K562 (cell line): ENCODE data around the gene ATOH8. TPM values are rescaled to one million over a fixed set of nuclear protein-coding genes. Genes with fewer than 3 reads are reported as not detected.

Source experiments
- EP400 ChIP-seq: fragments of 450-650 bp; IDR thresholded peaks from 2 replicates; pipeline ENCODE4 v1.6.1; 2017; ENCODE audit warnings: antibody characterized with exemption, mild to moderate bottlenecking, moderate library complexity
- KDM1A ChIP-seq, 2 experiments: fragments of 450-650 bp; IDR thresholded peaks; 2 replicates each; pipeline ENCODE4 v1.6.1; 2016; ENCODE audit warnings: mild to moderate bottlenecking in 2 of 2
- MEF2A ChIP-seq: IDR thresholded peaks from 2 replicates; pipeline ENCODE4 v1.6.1; 2011; ENCODE audit warnings: low read depth, mild to moderate bottlenecking, low read length, moderate library complexity; ENCODE audit not compliant: control insufficient read depth
- NR1H2 ChIP-seq: sonication (generic); formaldehyde crosslinking; IDR thresholded peaks from 2 replicates; pipeline ENCODE4 v1.4.0; 2020; ENCODE audit warnings: mild to moderate bottlenecking, missing genetic modification reagents
- POLR2A ChIP-seq: fragments of 450-650 bp; conservative IDR thresholded peaks from 2 replicates; pipeline ENCODE4 v1.6.1; 2016
- POLR2B ChIP-seq: fragments of 450-650 bp; IDR thresholded peaks from 2 replicates; pipeline ENCODE4 v1.6.1; 2018; ENCODE audit warnings: low read depth; ENCODE audit not compliant: partially characterized antibody
- POLR3A ChIP-seq: IDR thresholded peaks from 2 replicates; pipeline ENCODE4 v1.6.1; 2011; ENCODE audit warnings: borderline replicate concordance, mild to moderate bottlenecking, moderate library complexity; ENCODE audit not compliant: insufficient read length, insufficient read depth; ENCODE audit errors: extremely low read depth
- ZNF174 ChIP-seq: fragments of 250-450 bp; sonication (Bioruptor Pico); IDR thresholded peaks from 2 replicates; pipeline ENCODE4 v1.4.0; 2020; ENCODE audit warnings: mild to moderate bottlenecking
- ZNF586 ChIP-seq: fragments of 450-650 bp; formaldehyde crosslinking; conservative IDR thresholded peaks from 2 replicates; pipeline ENCODE4 v1.4.0; 2020; ENCODE audit warnings: mild to moderate bottlenecking, moderate library complexity
- polyA plus RNA-seq, 8 experiments: library from polyadenylated mRNA; depleted of rRNA in 4 of 8; stranded (reverse) in 5 of 8; unstranded in 3 of 8; fragments of >200 nt; fragmentation: Nextera tagmentation in 2 of 8; fragmentation: Illumina TruSeq in 1 of 8; extraction: Ambion mirVana in 2 of 8; extraction: Trizol in 1 of 8; gene quantifications; 2 replicates each; pipeline versions ENCODE4 v1.2.1 to v1.2.3, GENCODE V29; 2011 to 2014; ENCODE audit warnings: inconsistent platforms in 1 of 8, missing spikeins in 1 of 8
- total RNA-seq, 7 experiments: library from RNA; depleted of rRNA in 6 of 7; stranded (reverse); fragments of >200 nt in 6 of 7; fragmentation: Illumina TruSeq in 2 of 7; extraction: Trizol in 2 of 7; gene quantifications; 2 replicates each; pipeline versions ENCODE4 v1.2.1 to v1.2.3, GENCODE V29; 2011 to 2021; ENCODE audit warnings: low replicate concordance in 1 of 7
- TF ChIP-seq, protein P1 (sequence below): fragments of 250-450 bp; sonication (Bioruptor Pico); IDR thresholded peaks from 2 replicates; pipeline ENCODE4 v1.5.0; 2021
- TF ChIP-seq, protein P2 (sequence below), 3 experiments: fragments of 200-800 bp in 1 of 3; fragments of 250-450 bp in 1 of 3; fragments of 450-650 bp in 1 of 3; sonication (Bioruptor Pico) in 1 of 3; sonication (Bioruptor generic) in 1 of 3; formaldehyde crosslinking in 1 of 3; IDR thresholded peaks; 2 replicates each; pipeline versions ENCODE4 v1.6.1 to v1.8.0; 2016 to 2022; ENCODE audit warnings: mild to moderate bottlenecking in 2 of 3, missing genetic modification characterization in 2 of 3, missing compliant biosample characterization in 1 of 3, moderate library complexity in 1 of 3
- TF ChIP-seq, protein P3 (sequence below), 2 experiments: fragments of 450-650 bp; formaldehyde crosslinking in 1 of 2; IDR thresholded peaks; 2 replicates each; pipeline versions ENCODE4 v1.4.0 to v1.6.1; 2014 to 2020; ENCODE audit warnings: mild to moderate bottlenecking in 2 of 2, borderline replicate concordance in 1 of 2, low read depth in 1 of 2
- TF ChIP-seq, protein P4 (sequence below), 2 experiments: fragments of 450-650 bp in 1 of 2; sonication (generic) in 1 of 2; formaldehyde crosslinking; conservative IDR thresholded peaks; 2 replicates each; pipeline versions ENCODE4 v1.4.0 to v1.8.1; 2020 to 2022; ENCODE audit warnings: mild to moderate bottlenecking in 1 of 2, missing genetic modification reagents in 1 of 2

Gene ATOH8
- total and polyA plus RNA-seq, 9 of the 15 experiments (the other 6 are each of a cell fraction or from before 2014, with no cell fraction given), result not detected

DNA sequence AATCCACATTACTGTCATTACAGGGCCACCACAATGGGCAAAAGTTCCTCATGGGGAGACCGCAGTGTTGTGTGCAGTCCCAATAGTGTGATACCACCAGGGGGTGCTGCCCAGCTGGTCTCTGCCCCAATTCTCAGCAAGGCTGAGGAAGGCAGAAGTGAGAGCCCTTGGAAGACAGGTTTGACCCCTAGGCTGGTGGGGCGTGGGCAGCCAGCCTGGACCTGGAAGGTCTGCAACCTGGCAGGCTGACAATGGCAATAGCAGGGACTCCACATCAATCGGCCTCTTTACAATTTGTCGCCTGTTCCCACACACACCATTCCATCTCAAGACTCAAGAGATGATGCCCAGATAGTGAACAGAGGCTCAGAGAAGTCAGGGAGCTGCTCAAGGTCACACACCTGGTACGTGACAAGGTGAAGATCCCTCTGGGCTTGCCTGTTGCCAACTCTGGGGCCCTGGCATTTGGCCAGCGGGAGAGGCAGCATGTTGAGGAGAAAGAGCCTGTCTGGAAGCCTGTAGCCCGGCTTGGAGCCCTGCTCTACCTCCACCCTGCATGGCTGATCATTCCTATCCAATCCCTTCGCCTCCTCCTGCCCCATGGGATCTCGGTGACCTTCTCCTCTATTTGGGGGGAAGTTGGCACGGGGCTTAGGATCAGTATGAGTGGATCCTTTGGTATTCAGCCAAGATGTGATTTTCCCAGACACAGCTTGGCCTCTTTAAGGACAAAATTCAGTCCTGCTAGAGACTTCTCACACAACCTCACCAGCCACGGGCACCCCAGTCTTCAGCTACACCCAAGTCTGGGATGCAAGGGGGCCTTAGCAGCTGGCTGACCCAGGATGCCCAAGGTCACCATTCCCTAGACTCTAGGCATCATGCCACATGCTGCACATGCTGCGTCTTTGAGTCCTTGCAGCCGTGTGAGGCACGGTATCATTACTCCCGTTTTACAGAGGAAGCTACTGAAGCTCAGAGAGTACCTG lies 2.9 kb upstream of the ATOH8 start (continued):
- TF ChIP-seq, protein P1, sequence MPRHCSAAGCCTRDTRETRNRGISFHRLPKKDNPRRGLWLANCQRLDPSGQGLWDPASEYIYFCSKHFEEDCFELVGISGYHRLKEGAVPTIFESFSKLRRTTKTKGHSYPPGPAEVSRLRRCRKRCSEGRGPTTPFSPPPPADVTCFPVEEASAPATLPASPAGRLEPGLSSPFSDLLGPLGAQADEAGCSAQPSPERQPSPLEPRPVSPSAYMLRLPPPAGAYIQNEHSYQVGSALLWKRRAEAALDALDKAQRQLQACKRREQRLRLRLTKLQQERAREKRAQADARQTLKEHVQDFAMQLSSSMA (CRISPR knock-in tag), result no peak
- TF ChIP-seq POLR2A, result no peak
- TF ChIP-seq, protein P2, sequence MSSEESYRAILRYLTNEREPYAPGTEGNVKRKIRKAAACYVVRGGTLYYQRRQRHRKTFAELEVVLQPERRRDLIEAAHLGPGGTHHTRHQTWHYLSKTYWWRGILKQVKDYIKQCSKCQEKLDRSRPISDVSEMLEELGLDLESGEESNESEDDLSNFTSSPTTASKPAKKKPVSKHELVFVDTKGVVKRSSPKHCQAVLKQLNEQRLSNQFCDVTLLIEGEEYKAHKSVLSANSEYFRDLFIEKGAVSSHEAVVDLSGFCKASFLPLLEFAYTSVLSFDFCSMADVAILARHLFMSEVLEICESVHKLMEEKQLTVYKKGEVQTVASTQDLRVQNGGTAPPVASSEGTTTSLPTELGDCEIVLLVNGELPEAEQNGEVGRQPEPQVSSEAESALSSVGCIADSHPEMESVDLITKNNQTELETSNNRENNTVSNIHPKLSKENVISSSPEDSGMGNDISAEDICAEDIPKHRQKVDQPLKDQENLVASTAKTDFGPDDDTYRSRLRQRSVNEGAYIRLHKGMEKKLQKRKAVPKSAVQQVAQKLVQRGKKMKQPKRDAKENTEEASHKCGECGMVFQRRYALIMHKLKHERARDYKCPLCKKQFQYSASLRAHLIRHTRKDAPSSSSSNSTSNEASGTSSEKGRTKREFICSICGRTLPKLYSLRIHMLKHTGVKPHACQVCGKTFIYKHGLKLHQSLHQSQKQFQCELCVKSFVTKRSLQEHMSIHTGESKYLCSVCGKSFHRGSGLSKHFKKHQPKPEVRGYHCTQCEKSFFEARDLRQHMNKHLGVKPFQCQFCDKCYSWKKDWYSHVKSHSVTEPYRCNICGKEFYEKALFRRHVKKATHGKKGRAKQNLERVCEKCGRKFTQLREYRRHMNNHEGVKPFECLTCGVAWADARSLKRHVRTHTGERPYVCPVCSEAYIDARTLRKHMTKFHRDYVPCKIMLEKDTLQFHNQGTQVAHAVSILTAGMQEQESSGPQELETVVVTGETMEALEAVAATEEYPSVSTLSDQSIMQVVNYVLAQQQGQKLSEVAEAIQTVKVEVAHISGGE (CRISPR knock-in tag; IDR thresholded peaks at IDR 0.05), result no peak
- no peak for TF ChIP-seq KDM1A (IDR thresholded peaks at IDR 0.05)
- no peak for TF ChIP-seq MEF2A
- TF ChIP-seq POLR3A, result no peak
- no peak for TF ChIP-seq ZNF174 (CRISPR knock-in tag)
- TF ChIP-seq ZNF586 (CRISPR knock-in tag), result no peak
- no peak for TF ChIP-seq POLR2B
- TF ChIP-seq, protein P3, sequence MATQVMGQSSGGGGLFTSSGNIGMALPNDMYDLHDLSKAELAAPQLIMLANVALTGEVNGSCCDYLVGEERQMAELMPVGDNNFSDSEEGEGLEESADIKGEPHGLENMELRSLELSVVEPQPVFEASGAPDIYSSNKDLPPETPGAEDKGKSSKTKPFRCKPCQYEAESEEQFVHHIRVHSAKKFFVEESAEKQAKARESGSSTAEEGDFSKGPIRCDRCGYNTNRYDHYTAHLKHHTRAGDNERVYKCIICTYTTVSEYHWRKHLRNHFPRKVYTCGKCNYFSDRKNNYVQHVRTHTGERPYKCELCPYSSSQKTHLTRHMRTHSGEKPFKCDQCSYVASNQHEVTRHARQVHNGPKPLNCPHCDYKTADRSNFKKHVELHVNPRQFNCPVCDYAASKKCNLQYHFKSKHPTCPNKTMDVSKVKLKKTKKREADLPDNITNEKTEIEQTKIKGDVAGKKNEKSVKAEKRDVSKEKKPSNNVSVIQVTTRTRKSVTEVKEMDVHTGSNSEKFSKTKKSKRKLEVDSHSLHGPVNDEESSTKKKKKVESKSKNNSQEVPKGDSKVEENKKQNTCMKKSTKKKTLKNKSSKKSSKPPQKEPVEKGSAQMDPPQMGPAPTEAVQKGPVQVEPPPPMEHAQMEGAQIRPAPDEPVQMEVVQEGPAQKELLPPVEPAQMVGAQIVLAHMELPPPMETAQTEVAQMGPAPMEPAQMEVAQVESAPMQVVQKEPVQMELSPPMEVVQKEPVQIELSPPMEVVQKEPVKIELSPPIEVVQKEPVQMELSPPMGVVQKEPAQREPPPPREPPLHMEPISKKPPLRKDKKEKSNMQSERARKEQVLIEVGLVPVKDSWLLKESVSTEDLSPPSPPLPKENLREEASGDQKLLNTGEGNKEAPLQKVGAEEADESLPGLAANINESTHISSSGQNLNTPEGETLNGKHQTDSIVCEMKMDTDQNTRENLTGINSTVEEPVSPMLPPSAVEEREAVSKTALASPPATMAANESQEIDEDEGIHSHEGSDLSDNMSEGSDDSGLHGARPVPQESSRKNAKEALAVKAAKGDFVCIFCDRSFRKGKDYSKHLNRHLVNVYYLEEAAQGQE (IDR thresholded peaks at IDR 0.05; ENCODE audit: borderline replicate concordance), result peak; percentile 70
- TF ChIP-seq, protein P3 (CRISPR knock-in tag; IDR thresholded peaks at IDR 0.05; ENCODE audit: low read depth), result no peak
- no peak for TF ChIP-seq EP400
- TF ChIP-seq NR1H2 (CRISPR knock-in tag), result no peak
- TF ChIP-seq, protein P4, sequence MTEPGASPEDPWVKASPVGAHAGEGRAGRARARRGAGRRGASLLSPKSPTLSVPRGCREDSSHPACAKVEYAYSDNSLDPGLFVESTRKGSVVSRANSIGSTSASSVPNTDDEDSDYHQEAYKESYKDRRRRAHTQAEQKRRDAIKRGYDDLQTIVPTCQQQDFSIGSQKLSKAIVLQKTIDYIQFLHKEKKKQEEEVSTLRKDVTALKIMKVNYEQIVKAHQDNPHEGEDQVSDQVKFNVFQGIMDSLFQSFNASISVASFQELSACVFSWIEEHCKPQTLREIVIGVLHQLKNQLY (CRISPR knock-in tag; conservative IDR thresholded peaks at IDR 0.05), result no peak
